Measurements from ENCODE around the gene CELSR3.
A peak's percentile ranks its signal among the peaks of the same experiment; 100 is the strongest.

CELSR3 gene

GRCh38 chr3:48598323-48599076, 64.2 kb downstream of the CELSR3 start:
- peak in 2 of 3 donors; percentile 24 to 31 for DNase-seq

GRCh38 chr3:48597408-48597800, 65.3 kb downstream of the CELSR3 start:
- DNase-seq, result no peak

GRCh38 chr3:48596676-48597407, 65.8 kb downstream of the CELSR3 start:
- DNase-seq, result no peak

- no peak for DNase-seq
Observed at GRCh38 chr3:48596157-48596556, 66.5 kb downstream of the CELSR3 start.

GRCh38 chr3:48595526-48596121, 67.1 kb downstream of the CELSR3 start:
- peak; percentile 65 to 81 (median 67) for DNase-seq

- peak in 1 of 3 donors; percentile 45 for DNase-seq
Observed at GRCh38 chr3:48595075-48595525, 67.6 kb downstream of the CELSR3 start, which contains the start of gene COL7A1. COL7A1 (minus strand) TSS chr3:48595329; CDS start chr3:48595159, 170 bp downstream.

GRCh38 chr3:48594417-48595049, 68.2 kb downstream of the CELSR3 start:
- DNase-seq, result peak in 2 of 3 donors; percentile 20 to 36

GRCh38 chr3:48593337-48593736, 69.3 kb downstream of the CELSR3 start:
- DNase-seq, result no peak

GRCh38 chr3:48592519-48593087, 70.1 kb downstream of the CELSR3 start:
- no peak for DNase-seq

GRCh38 chr3:48591886-48592518, 70.7 kb downstream of the CELSR3 start:
- DNase-seq, result no peak

GRCh38 chr3:48591436-48591835, 71.2 kb downstream of the CELSR3 start:
- no peak for DNase-seq

- DNase-seq, result no peak
Observed at GRCh38 chr3:48588230-48588629, 74.5 kb downstream of the CELSR3 start.

- DNase-seq, result no peak
Observed at GRCh38 chr3:48587686-48588085, 75.0 kb downstream of the CELSR3 start.
